Stimulated activated CD4-positive, alpha-beta T cell treated with anti-CD3 and anti-CD28 coated beads, Interleukin-4, amount 100 ng/mL, for 4 hours (primary cell): ENCODE results near the gene KRT13.
"Not testable (repeated sequence)": the region's sequence is repeated elsewhere in the genome, so short reads cannot be mapped to it uniquely, and the experiment has no call there.

Experiments
- DNase-seq, 2 experiments: peaks; one replicate each; pipeline ENCODE4 v3.0.0-alpha.2; 2020

KRT13 gene

GRCh38 chr17:41505007-41505808 lies at the start of gene KRT13:
Gene KRT13 (minus strand): TSS chr17:41505612. CDS start chr17:41505550, 62 bp downstream.
- no peak for DNase-seq

- no peak for DNase-seq
These were observed 48.7 kb upstream of the KRT13 start for GRCh38 chr17:41553987-41554680.

- no peak for DNase-seq
These were observed 47.8 kb upstream of the KRT13 start for GRCh38 chr17:41553176-41553575.

GRCh38 chr17:41552455-41552854 lies 47.0 kb upstream of the KRT13 start:
- DNase-seq: no peak

- DNase-seq: no peak
These were observed 46.0 kb upstream of the KRT13 start for GRCh38 chr17:41551365-41551764.

- DNase-seq: no peak
These were observed 44.2 kb upstream of the KRT13 start for GRCh38 chr17:41549596-41550039.

GRCh38 chr17:41548844-41549595 lies 43.6 kb upstream of the KRT13 start:
- DNase-seq: peak; percentile 78 to 80

GRCh38 chr17:41547921-41548843 lies 42.8 kb upstream of the KRT13 start:
- peak; percentile 50 to 76 for DNase-seq

- no peak for DNase-seq
These were observed 42.0 kb upstream of the KRT13 start for GRCh38 chr17:41547378-41547841.

- DNase-seq: no peak
These were observed 41.4 kb upstream of the KRT13 start for GRCh38 chr17:41546819-41547218.

- no peak for DNase-seq
These were observed 40.5 kb upstream of the KRT13 start for GRCh38 chr17:41545829-41546410.

GRCh38 chr17:41544935-41545334 lies 39.5 kb upstream of the KRT13 start:
- DNase-seq: no peak

GRCh38 chr17:41544491-41544892 lies 39.1 kb upstream of the KRT13 start:
- no peak for DNase-seq

- not testable (repeated sequence) for DNase-seq
These were observed 37.4 kb upstream of the KRT13 start for GRCh38 chr17:41542786-41543185.

- no peak for DNase-seq
These were observed 36.9 kb upstream of the KRT13 start for GRCh38 chr17:41542357-41542756.

- no peak for DNase-seq
These were observed 35.7 kb upstream of the KRT13 start for GRCh38 chr17:41540921-41541625.

GRCh38 chr17:41539979-41540701 lies 34.7 kb upstream of the KRT13 start:
- DNase-seq: no peak

- no peak for DNase-seq
These were observed 33.7 kb upstream of the KRT13 start for GRCh38 chr17:41539071-41539492.

GRCh38 chr17:41538565-41538991 lies 33.2 kb upstream of the KRT13 start:
- no peak for DNase-seq

GRCh38 chr17:41537990-41538389 lies 32.6 kb upstream of the KRT13 start:
- no peak for DNase-seq
